Activated T-cell treated with anti-CD3 and anti-CD28 coated beads for 4 hours (primary cell): ENCODE measurements around the gene THSD7B.
"Not testable (repeated sequence)": the region's sequence is repeated elsewhere in the genome, so short reads cannot be mapped to it uniquely, and the experiment has no call there.

Experiments used
- DNase-seq: peaks from one replicate; pipeline ENCODE4 v3.0.0-alpha.2; 2020

Gene THSD7B

DNA sequence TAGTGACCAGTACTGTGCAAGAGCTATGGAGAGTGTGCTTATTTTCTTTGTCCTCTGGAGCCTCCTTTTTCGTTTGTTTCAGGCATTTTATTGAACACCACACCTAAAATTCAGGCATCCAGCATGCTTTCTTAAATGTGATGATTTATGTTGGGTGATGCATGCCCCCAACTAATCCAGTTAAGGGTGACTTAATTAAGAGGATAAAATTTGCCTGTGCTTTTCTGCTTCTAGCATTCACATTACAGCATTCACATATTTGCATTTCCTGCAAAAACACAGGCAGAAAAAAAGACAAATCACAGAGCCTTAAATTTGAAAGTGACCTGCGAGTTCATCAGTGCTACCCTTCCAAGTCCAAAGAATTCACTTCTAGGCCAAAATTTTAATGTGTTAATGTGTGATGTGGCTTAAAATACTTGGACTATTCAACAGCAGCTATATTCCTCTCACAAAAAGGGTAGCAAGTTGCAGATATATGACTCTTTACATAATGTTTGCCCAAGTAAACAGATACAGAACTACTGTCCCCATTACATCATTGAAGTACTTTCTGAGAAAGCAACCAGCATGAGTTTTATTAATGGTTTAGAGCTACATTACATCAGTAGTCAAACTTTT lies 286.5 kb downstream of the THSD7B start:
- no peak for DNase-seq

DNA sequence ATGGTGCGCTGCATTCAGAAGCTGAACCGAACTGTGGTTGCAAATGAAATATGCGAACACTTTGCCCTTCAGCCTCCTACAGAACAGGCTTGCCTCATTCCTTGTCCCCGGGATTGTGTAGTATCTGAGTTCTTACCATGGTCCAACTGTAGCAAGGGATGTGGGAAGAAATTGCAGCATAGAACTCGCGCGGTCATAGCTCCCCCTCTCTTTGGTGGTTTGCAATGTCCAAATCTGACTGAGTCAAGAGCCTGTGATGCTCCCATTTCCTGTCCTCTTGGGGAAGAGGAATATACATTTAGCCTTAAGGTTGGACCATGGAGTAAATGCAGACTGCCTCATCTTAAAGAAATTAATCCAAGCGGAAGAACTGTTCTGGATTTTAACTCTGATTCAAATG lies 291.4 kb downstream of the THSD7B start:
- no peak for DNase-seq

DNA sequence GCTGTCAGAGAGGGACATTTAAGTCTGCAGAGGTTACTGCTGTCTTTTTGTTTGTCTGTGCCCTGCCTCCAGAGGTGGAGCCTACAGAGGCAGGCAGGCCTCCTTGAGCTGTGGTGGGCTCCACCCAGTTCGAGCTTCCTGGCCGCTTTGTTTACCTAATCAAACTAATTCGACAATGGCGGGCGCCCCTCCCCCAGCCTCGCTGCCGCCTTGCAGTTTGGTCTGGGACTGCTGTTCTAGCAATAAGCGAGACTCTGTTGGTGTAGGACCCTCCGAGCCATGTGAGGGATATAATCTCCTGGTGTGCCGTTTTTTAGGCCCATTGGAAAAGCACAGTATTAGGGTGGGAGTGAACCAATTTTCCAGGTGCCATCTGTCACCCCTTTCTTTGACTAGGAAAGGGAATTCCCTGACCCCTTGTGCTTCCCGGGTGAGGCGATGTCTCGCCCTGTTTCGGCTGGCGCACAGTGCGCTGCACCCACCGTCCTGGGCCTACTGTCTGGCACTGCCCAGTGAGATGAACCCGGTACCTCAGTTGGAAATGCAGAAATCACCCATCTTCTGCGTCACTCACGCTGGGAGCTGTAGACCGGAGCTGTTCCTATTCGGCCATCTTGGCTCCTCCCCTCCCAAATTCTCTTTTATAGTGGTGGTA lies 310.9 kb downstream of the THSD7B start:
- not testable (repeated sequence) for DNase-seq

DNA sequence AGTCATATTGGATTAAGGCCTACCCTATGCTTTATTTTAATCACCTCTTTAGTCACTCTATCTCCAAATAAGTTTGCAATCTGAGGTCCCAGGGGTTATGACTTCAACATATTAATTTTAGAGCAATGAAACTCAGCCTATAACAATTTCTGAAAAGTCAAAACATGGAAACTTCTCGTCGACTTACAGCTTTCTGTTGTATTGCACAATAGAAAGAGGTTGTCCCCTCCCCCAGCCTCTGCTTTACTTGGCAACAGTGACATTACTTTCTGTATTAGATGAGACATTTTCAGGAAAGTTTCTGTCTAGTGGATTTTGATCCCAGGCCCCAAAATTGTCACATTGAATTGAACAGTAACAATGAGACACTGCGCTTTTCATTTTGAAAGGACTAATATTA lies 326.4 kb downstream of the THSD7B start:
- DNase-seq, result no peak

DNA sequence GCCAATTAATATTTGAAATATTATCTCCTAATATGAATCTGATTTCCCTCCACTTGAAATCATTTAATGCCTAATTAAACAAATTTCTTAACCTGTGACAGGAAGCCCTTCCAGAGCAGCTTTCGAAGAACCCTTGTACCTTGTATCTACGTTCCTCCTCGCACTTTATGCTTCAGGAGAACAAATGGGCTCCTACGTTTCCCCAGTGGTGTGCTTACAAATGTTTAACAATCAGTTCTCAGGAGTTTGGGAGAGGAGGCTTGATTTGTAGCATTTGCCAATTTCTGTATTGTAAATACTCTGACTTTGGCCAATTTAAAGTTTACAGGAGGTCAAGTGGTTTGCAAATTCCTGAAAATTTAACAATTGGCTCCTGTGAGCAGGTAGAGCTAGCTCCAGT lies 327.8 kb downstream of the THSD7B start:
- no peak for DNase-seq

DNA sequence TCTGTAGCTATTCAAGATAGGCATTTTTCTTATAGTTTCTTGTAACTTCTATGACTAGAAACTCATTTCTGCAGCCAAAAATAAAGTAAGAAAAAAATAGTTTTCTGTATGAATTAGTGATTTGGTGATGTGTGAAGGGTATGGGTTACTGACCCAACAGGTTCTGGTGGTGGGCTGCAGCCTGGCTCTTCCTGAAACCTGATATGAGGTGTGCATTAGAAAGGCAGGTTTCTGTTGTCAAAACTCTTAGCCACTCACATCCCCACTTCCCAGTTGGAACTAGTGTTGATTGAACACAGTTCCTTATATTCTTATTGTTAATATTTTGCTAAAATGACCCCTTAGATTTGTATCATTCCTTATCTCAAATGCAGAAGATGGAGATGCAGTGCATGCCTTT lies 330.8 kb downstream of the THSD7B start:
- no peak for DNase-seq

DNA sequence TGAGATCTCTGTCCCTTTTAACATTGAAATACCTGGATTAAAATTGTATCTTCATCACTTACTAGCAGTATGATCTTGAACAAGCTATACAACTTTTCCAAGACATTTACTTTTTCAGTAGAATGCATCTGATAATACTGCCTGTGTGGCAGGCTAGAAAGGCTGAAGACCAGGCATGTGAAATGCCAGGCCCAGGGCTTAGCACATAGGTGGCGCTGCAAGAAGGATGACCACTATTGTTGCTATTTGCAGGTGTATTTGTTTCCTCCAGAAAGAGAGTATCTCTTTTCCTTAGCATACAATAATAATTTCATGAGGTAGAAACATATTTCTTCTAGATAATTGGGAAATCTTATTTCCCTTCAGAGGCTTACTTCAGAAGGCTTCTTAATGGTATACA lies 331.3 kb downstream of the THSD7B start:
- no peak for DNase-seq

DNA sequence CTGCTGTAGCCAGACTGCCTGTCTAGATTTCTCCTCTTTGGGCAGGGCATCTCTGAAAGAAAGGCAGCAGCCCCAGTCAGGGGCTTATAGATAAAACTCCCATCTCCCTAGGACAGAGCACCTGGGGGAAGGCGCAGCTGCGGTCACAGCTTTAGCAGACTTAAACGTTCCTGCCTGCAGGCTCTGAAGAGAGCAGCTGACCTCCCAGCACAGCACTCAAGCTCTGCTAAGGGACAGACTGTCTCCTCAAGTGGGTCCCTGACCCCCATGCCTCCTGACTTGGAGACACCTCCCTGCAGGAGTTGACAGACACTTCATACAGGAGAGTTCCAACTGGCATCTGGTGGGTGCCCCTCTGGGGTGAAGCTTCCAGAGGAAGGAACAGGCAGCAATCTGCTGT lies 336.5 kb downstream of the THSD7B start:
- DNase-seq, result not testable (repeated sequence)

DNA sequence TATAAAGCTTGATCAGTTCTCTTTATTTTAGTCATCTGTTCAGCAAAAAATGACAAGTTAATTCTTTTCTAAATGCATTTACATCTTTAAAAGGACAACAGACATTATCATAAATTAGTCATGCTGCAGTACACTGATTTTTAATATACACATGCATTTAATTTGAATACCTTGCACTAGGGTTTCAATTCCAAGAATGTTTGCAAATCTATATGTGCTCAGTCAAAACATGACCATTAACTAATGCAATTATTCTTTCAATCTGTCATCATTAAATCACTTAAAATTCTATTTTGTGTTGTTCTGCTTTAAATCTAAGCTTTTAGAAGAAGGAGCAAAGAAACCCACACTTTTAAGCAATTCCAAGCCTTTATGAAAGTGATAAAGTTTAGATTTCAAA lies 342.6 kb downstream of the THSD7B start:
- DNase-seq, result no peak

DNA sequence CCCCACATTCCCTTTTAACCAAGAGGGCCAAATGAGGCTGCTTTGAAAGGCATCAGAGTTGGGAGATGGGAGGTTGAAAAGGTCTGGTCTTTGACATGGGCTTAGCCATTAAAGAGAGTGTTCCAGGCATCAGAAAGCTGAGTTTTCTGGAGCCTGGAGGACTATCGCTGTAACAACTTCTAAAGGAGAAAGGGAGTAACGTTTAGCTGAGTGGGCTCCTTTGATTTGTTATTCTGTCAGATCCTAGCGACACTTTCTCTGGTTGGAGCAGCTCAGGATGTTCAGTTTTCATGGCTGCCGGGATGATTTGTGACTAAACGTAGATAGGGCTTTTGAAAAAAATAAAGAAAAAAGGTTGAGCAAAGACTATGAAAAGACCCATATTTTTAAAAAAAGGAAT lies 346.6 kb downstream of the THSD7B start:
- no peak for DNase-seq

DNA sequence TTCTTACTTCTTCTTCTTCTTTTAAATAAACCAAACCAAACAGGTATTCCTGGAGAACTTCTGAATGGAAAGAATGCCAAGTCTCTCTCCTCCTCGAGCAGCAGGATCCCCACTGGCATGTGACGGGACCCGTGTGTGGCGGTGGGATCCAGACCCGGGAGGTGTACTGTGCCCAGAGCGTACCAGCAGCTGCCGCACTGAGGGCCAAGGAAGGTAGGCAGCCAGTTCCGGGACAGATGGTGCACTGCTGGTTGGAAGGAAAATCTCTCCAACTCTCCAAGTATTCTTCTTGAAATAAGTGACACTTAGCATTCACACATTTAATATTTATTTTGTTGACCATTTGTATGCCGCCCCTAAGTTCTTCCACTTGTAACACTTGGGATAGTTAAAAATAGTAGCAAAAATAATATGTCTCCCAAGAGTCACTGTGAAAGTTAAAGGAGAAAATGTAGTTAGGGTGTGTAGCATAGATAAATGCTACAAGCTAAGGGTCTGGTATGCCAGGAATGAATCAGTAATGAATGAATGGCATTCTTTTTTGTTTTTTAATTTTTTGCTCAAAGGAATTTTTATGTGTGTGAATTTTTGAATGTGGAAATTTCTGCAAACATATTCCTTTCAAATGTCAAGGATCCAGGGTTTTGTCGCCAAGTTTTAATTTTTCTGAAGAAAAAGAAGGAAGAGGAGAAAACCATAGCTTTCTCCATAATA lies 349.9 kb downstream of the THSD7B start:
- no peak for DNase-seq

DNA sequence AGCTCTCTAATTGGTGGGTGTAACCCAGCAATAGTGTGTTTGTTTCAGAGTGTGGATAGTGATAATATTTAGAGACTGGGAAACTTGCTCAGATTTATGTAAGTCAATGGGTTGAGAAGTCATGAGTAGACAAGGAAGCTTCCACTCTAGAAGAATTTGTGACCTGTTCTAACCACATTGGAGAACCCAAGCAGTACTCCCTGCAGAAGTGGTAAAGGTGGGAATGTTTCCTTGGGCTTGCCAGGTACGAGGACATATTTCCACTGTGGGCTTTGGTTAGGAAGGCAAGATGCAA lies 350.4 kb downstream of the THSD7B start:
- DNase-seq, result no peak

DNA sequence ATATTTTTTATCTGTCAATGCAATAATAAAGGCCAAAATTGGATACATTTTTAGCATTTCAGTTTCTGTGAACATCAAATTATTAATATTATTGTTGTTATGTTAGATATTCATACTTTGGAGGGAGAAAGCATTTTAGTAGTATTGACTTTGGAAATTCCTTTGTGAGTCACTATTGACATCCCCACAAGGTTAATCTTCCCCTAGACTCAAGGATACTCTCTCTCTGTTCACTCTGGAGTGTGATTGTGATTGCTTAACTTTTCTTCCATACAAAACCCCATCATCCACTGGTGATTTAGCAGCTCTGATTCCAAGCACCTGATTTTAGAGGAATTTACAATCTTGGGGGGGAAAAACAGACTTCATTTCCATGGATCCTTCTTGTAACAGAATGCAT lies 352.0 kb downstream of the THSD7B start:
- no peak for DNase-seq

DNA sequence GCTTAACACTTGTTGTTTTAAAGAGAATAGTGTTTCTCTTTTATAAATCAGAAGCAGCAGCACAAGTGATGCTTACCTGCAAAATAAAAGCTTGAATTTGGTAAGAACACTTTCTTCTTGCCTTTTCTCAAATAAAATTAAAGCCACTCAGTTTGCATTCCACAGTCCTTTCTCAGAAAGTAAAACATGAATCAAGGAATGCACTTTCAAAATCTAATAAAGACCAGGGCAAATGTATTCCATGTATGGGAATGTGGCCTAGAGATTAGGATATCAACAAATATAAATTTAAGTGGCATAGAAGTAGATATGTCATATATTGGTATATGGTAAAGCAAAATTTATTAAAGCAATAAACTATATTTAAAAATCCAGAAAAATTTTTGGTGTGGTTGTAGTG lies 352.8 kb downstream of the THSD7B start:
- no peak for DNase-seq

DNA sequence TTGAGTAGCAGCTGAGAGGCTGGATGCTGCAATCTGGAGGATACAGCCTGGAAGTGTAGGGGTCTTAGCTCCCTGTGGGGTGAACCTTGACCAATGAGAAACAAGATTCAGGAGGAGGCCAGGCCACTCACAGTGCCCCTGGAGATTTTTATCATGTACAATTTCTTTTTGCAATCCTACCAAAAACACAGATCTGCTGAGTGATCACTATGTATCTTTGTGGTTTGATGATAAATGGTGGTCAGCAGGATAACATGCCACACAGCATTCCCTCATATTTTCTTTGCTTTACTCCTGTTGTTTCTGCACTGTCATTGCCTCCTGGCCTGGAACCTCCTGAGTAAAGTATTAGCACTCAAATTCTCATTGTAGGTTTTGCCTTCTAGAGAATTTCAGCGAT lies 357.9 kb downstream of the THSD7B start:
- no peak for DNase-seq

DNA sequence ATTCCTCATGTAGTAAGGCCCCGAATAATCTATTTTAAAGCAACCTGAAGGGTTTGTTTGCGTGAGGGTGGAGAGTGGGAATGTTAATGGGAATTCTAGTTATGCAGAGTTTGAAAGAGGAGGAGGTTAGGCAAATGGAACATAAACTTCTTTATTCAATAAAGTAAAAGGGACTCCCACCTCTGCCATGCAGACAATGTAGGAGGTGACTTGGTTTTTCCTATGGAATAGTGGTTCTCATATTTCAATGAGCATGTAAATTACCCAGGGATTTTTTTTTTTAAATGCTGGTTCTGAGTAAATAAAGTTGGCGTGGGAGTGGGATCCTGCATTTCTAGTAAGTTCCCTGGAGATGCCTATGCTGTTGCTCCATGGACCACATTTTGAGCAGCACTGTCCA lies 367.9 kb downstream of the THSD7B start:
- DNase-seq, result no peak

DNA sequence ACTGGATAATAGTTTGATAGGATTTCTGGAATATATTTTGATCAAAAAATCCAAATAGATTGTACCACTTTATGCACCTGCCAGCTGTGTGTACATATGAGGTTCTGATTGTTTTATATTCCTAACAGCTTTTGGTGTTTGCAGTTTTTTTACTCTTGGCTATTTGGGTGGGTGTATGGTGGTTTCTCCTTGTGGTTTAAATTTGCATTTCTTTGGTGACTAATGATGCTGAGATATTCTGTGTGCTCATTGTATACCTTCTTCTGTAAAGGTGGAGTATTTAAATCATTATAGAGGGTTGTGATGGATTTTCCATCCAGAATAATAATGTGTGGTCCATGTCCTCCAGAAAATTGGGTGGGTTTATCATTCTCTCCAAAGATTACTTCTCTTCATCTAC lies 372.9 kb downstream of the THSD7B start:
- no peak for DNase-seq

DNA sequence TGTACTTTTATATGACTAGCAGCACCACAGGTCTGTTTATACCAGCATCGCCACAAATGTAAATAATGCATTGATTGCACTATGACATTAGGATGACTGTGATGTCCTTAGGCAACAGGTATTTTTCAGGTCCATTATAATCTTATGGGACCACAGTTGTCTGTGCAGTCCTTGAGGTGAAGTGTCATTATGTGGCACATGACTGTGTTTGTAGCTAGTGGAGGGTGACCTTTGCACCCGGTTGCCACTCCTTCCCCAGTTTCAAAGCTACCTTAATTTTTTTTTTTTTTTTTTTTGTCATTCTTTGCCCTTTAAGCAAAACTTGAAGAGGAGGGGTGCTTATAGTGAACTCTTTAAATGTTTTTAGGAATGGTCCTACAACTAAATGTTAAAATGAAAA lies 386.4 kb downstream of the THSD7B start:
- DNase-seq, result no peak

DNA sequence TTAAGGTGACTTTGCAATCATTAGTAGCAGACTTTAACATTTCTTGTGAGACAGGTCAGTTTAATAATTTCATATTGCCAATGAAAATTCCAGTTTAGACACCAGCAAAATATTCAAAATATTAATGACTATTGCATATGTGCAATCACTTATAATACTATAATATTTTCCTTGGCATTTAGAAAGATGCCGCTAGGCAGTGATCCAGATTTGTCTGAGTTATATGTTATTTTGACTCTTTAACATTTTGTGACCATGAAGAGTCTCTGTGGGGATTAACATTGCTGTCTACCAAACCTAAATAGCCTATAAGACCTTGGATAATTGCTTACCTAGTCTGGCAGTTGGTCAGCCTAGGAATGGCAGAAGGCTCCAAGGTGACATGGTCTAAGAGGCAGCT lies 389.6 kb downstream of the THSD7B start:
- no peak for DNase-seq

DNA sequence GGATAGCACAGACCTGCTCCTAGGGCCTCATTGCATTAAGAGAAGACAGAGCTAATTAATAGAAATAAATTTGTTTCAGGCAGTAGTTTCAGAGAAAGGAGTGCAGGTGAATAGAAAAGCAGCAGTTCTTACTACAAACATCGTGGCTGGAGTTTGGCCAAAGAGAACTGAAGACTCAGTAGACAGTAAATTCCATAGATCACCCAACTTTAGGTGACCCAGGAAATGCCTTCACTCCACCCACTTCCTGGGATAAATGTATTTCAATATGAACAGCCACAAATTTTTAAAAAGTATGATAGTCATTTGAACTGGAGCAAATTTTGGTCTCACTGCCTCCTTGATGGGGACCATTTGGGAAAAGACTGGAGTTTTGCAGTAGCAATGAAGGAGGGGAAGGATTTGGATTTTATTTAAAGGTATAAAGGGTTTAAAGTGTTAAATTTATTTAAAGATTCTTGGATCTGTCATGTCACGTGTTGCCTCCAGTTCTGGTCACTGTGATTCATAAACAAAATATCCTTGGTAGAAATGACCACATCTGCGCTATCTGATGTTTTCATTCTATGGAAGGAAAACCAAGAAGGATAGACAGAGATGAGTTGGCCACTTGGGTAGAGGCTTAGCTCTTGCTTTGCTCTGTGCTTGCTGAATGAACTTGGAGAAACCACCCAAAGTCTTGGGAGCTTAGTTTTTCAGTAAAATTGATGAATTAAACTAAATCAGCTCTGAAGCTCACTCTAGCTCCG lies 390.2 kb downstream of the THSD7B start:
- DNase-seq, result no peak

DNA sequence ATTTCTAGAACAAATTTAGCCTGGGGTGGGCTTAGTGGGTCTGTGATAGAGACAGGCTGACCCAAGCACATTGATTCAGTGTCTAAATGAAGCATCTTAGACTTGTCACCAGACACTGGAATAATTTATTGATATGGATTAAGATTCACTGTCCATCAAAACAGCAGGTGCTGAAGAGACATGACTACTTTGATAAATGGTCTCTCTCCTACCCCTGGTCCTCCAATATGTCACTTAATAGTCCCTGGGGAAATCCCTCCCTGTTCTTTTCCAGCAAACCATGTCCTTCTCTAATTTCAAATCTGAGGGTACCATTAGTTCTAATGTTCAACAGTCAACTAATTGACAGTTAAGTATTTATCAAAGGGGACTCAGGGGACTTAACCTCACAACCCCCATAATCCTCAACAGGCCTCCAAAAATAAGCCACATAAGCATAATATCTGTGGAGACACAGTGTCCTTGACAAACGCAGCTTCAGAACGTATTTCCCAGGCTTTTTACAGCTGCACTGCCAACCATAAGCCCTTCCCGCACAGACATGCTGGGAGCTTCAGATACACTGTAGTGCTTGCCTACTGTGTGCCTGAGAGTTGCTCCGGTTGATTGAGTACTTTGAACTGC lies 391.0 kb downstream of the THSD7B start:
- DNase-seq, result no peak

DNA sequence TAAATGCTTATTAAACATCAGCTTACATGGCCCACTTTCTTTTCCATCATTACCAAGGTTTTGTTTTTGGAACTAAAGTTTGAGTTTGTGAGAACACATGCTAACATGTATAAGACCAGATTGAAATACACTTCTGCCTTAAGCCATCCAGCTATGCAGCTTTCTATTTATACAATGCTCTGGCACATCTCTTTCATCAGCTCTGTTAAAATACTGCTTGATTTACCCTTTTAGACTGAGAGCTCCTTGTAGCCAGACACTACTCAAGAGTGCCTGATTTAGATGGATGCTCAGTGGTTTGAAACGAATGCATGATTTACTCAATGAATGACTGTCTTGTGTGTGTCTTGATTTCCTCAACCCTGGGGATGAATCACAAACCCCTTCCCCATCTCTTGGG lies 392.5 kb downstream of the THSD7B start:
- no peak for DNase-seq

DNA sequence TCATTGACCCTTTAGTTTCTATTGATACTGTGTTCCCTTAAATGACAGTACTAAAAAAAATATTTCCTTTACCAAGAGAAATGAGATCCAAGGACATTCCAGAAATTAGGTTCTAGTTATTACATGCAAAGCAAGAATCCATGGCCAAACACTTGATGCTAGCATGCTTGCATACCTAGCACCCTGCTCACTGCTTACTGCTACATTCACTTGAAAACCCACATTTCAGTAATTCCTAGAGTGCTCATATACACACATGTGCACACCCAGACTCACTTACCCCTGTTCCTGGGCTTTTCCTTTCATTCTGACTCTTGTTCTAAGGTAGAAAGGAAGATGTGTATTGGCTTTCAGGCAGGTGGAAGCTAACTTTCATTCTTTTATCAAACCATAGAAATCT lies 395.9 kb downstream of the THSD7B start:
- no peak for DNase-seq

DNA sequence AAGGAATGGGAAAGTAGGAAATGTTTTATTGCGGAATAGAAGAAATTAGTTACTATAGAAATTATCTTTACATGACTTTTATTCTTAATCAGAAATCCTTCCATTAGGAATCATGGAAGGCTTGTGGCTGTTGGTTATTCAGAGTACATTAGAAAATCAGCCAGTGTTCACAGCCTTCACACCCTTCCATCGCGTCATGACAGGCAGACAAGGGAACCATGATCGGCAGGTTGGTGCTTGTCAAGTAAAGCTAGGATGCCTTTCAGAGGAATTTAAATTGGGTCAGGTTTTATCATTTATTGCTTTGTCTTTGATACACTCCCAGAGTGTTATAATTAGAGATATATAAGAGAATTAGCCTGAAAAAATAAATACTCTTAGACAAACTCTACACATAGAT lies 400.6 kb downstream of the THSD7B start:
- DNase-seq, result no peak
